ENCODE data around the gene PCDHB4.
"Not testable (repeated sequence)": the region's sequence is repeated elsewhere in the genome, so short reads cannot be mapped to it uniquely, and the experiment has no call there.

PCDHB4 gene

GRCh38 chr5:141121563-141121962 is at the start of gene PCDHB4:
PCDHB4 (plus strand) TSS chr5:141121818; CDS start chr5:141121999, 181 bp downstream.
- DNase-seq: no peak

GRCh38 chr5:141077826-141078225 is 43.8 kb upstream of the PCDHB4 start:
- no peak for DNase-seq

- no peak for DNase-seq
These were observed 39.4 kb upstream of the PCDHB4 start for GRCh38 chr5:141082228-141082627.

- no peak for DNase-seq
These were observed 37.1 kb upstream of the PCDHB4 start for GRCh38 chr5:141084487-141084989.

- DNase-seq: no peak
These were observed 26.9 kb upstream of the PCDHB4 start, which contains the start of gene PCDHB2 for GRCh38 chr5:141094481-141095262. PCDHB2 (plus strand) TSS chr5:141094615; CDS start chr5:141094791, 176 bp downstream.

- no peak for DNase-seq
These were observed 26.4 kb upstream of the PCDHB4 start for GRCh38 chr5:141095263-141095641.

- not testable (repeated sequence) for DNase-seq
These were observed 25.4 kb upstream of the PCDHB4 start for GRCh38 chr5:141096181-141096580.

GRCh38 chr5:141096586-141096985 is 25.0 kb upstream of the PCDHB4 start:
- not testable (repeated sequence) for DNase-seq

- no peak for DNase-seq
These were observed 21.3 kb upstream of the PCDHB4 start, which contains the start of gene PCDHB3 for GRCh38 chr5:141100243-141100805. PCDHB3 (plus strand) TSS chr5:141100473; CDS start chr5:141100650, 177 bp downstream.

GRCh38 chr5:141101059-141101458 is 20.6 kb upstream of the PCDHB4 start:
- DNase-seq: no peak

- not testable (repeated sequence) for DNase-seq
These were observed 19.5 kb upstream of the PCDHB4 start for GRCh38 chr5:141102070-141102469.

- DNase-seq: not testable (repeated sequence)
These were observed 19.1 kb upstream of the PCDHB4 start for GRCh38 chr5:141102471-141102870.

- DNase-seq: no peak
These were observed 16.3 kb upstream of the PCDHB4 start for GRCh38 chr5:141105350-141105749.

GRCh38 chr5:141119250-141119649 is 2.4 kb upstream of the PCDHB4 start:
- DNase-seq: no peak

GRCh38 chr5:141121985-141122384 is 367 bp downstream of the PCDHB4 start:
- DNase-seq: no peak

- DNase-seq: not testable (repeated sequence)
These were observed 1.9 kb downstream of the PCDHB4 start for GRCh38 chr5:141123396-141124135.

GRCh38 chr5:141127305-141127704 is 5.7 kb downstream of the PCDHB4 start:
- no peak for DNase-seq

GRCh38 chr5:141135030-141135717 is 13.6 kb downstream of the PCDHB4 start, which contains the start of gene PCDHB5:
PCDHB5 (plus strand) TSS chr5:141135206; CDS start chr5:141135435, 229 bp downstream.
- no peak for DNase-seq

GRCh38 chr5:141135718-141136266 is 14.2 kb downstream of the PCDHB4 start:
- no peak for DNase-seq

GRCh38 chr5:141137346-141137745 is 15.7 kb downstream of the PCDHB4 start:
- DNase-seq: not testable (repeated sequence)

- no peak for DNase-seq
These were observed 28.2 kb downstream of the PCDHB4 start, which contains the start of gene PCDHB6 for GRCh38 chr5:141149812-141150211. PCDHB6 (plus strand) TSS chr5:141150057; CDS start chr5:141150258, 201 bp downstream.
